Lower lobe of right lung (tissue), 2 donors: ENCODE results near the gene KIAA2012. TPM values are rescaled to one million over a fixed set of nuclear protein-coding genes. Genes with fewer than 3 reads are reported as not detected.

Source experiments
- ATAC-seq, 2 donors: fragments of 200-7000 bp; cut with Tn5 transposase; one replicate each; pipeline ENCODE4 v1.9.1; 2020 to 2022; ENCODE audit warnings: mild to moderate bottlenecking in 2 of 2, moderate library complexity in 2 of 2
- DNase-seq: peaks from one replicate; pipeline ENCODE4 v3.0.0-alpha.2; 2020
- H3K27ac ChIP-seq: fragments of 200-600 bp; one replicate; pipeline ENCODE4 v1.8.0; 2022
- H3K27me3 ChIP-seq: fragments of 200-600 bp; one replicate; pipeline ENCODE4 v1.8.0; 2022; ENCODE audit warnings: low read depth
- H3K36me3 ChIP-seq: fragments of 200-600 bp; one replicate; pipeline ENCODE4 v1.8.0; 2022; ENCODE audit warnings: mild to moderate bottlenecking
- H3K4me1 ChIP-seq: fragments of 200-600 bp; one replicate; pipeline ENCODE4 v1.8.0; 2022
- H3K4me3 ChIP-seq: fragments of 200-600 bp; one replicate; pipeline ENCODE4 v1.8.0; 2022; ENCODE audit warnings: mild to moderate bottlenecking
- H3K9me3 ChIP-seq: fragments of 200-600 bp; one replicate; pipeline ENCODE4 v1.8.0; 2022
- intact Hi-C: fragments of 100-400 bp; cut with DNase I; formaldehyde crosslinking; loops from one replicate; pipeline ENCODE4 v1.11.0; 2022
- total RNA-seq: library from RNA; stranded (reverse); fragmentation: NEBNext Ultra II Directional; extraction: Animal tissue kit (Norgen Biotek cat#: 25700); gene quantifications from one replicate; pipeline ENCODE4 v1.2.1, GENCODE V29; 2021
- TF ChIP-seq, protein P1 (sequence below): fragments of 200-600 bp; IDR thresholded peaks from one replicate; pipeline ENCODE4 v1.8.0; 2022; ENCODE audit warnings: antibody characterized with exemption, mild to moderate bottlenecking
- donor health status: DM: no; HTN: yes; CAD: no; lungs with severe emphysema.

The KIAA2012 gene
- total RNA-seq, 1 donor from 2014 or later = 2.8 TPM

DNA sequence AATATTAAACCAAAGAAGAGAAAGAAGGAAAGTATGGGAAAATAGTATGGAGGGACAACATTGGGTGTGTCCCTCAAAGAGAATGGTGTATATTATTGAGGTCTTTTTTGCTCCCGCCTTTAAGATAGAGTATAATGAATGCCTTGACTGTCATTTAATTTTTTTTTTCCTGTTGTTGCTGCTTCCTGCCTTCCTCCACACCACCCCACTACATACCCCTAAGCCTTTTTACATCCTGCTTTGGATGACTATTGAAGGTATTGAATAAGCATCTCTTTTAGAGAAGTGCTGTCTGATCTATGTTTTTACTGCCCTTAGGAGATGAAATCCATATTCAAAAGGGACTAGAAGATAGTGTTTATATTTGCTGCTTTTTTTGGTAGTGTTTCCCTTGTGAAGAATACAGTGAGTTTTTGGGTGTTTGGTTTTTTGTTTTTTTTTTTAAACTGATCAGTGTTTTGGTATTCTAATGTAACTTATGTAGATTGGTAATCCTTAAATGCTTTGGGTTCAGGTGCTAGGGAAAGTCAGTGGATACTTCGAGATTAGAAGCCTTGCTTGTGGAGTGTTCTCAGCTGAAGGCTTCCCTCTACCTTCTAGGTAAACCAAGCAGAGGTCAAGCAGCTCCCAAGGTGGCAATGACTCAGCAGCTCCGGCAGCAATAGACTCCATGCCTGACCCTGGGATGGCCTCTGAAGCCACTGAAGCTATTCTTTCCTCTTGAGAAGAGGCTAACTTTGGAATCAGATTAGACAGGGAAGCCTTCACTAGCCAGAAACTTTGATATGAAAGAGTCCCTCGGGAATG, 34.4 kb upstream of the KIAA2012 start:
- no peak for DNase-seq

DNA sequence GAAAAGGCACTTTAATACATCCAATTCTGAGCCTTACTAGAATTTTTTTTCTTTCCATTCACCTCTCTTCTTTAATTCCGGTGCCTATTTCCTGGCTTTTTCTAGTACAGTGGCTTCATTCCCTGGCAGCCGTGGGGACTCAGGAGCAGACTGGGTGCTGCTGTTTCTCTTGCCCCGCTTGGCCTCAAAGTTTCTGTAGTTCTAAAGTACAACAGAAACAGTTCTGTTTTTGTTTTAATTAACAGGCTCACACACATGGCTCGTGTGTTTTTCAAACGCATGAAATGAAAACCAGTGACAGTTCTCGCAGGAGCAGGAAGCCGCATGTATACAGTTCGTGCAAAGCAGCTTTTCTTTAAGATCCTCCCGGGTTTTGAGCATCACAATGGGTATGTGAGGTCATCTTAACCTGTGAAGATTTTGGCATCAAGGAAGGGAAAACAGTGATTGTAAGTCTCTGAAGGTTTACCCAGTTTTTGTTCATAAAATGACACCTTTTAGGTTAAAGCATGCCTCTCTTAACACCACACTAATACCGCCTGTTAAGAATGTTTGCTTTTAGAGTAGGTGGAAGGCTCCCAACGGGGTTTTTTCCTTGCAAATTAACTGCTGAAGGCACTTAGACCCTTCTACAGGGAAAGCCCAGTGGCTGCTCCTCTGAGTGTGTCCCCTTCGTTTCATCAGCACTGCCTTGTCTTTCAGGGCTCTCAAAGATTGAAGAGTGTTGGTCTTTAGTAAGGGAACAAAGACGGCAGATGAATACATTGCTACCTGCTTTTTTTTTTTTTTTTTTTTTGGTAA, 33.6 kb upstream of the KIAA2012 start:
- intact Hi-C loops = no loop called here
- TF ChIP-seq, protein P1, sequence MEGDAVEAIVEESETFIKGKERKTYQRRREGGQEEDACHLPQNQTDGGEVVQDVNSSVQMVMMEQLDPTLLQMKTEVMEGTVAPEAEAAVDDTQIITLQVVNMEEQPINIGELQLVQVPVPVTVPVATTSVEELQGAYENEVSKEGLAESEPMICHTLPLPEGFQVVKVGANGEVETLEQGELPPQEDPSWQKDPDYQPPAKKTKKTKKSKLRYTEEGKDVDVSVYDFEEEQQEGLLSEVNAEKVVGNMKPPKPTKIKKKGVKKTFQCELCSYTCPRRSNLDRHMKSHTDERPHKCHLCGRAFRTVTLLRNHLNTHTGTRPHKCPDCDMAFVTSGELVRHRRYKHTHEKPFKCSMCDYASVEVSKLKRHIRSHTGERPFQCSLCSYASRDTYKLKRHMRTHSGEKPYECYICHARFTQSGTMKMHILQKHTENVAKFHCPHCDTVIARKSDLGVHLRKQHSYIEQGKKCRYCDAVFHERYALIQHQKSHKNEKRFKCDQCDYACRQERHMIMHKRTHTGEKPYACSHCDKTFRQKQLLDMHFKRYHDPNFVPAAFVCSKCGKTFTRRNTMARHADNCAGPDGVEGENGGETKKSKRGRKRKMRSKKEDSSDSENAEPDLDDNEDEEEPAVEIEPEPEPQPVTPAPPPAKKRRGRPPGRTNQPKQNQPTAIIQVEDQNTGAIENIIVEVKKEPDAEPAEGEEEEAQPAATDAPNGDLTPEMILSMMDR = no peak
- H3K4me3 ChIP-seq = no peak overlapping the region
- H3K4me1 ChIP-seq = peaks cover 28% of the 10 kb centered on the region
- no peak for ATAC-seq
- peaks cover 25% of the 10 kb centered on the region for H3K27me3 ChIP-seq
- no peak overlapping the region for H3K27ac ChIP-seq
- H3K36me3 ChIP-seq = no peaks in the 10 kb centered on the region
- no peak for DNase-seq
- H3K9me3 ChIP-seq = no peaks in the 10 kb centered on the region

More for the DNA sequence above, 34.4 kb upstream of the KIAA2012 start:
- no peaks in the 10 kb centered on the region for H3K9me3 ChIP-seq
- intact Hi-C loops = no loop called here
- TF ChIP-seq, protein P1 = no peak
- no peak overlapping the region for H3K27ac ChIP-seq
- ATAC-seq = peak in 1 of 2 donors; percentile 53
- H3K4me3 ChIP-seq = no peak overlapping the region
- H3K27me3 ChIP-seq = peaks cover 30% of the 10 kb centered on the region
- peaks cover 29% of the 10 kb centered on the region for H3K4me1 ChIP-seq
- no peaks in the 10 kb centered on the region for H3K36me3 ChIP-seq

- DNase-seq (no peak), ATAC-seq (no peak)
- Histone ChIP-seq H3K36me3 (no peaks in the 10 kb centered on the region), H3K4me3 (no peak overlapping the region), H3K27me3 (peaks cover 17% of the 10 kb centered on the region), H3K9me3 (no peaks in the 10 kb centered on the region), H3K27ac (no peak overlapping the region), H3K4me1 (peaks cover 20% of the 10 kb centered on the region)
- intact Hi-C loops = no loop called here
- TF ChIP-seq, protein P1 = no peak
These were observed 32.8 kb upstream of the KIAA2012 start for GRCh38 chr2:202040079-202040844.

DNA sequence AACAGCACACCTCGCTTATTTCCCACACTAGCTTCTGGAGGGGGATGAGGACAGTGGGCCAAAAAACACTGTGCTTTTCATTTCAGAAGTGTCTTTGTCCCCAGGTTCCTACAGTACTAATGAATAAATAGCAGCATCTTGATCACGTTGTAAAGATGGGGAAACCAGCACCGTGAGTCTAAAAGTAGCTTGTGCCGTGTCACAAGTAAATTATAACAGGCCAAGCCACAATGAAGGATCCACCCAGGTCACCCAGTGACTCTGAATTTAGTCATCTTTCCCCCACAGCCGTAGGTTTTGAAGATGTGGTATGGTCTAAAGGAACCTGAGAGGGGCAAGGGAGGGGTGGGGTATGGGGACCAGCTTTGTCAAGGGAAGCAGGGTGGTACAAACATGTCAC, 30.6 kb upstream of the KIAA2012 start:
- TF ChIP-seq, protein P1 = no peak
- Histone ChIP-seq H3K27ac (no peak overlapping the region), H3K36me3 (no peaks in the 10 kb centered on the region), H3K4me3 (no peak overlapping the region), H3K4me1 (peaks cover 9% of the 10 kb centered on the region), H3K27me3 (no peaks in the 10 kb centered on the region), H3K9me3 (no peaks in the 10 kb centered on the region)
- DNase-seq = no peak
- ATAC-seq = no peak
- intact Hi-C loops = no loop called here

DNA sequence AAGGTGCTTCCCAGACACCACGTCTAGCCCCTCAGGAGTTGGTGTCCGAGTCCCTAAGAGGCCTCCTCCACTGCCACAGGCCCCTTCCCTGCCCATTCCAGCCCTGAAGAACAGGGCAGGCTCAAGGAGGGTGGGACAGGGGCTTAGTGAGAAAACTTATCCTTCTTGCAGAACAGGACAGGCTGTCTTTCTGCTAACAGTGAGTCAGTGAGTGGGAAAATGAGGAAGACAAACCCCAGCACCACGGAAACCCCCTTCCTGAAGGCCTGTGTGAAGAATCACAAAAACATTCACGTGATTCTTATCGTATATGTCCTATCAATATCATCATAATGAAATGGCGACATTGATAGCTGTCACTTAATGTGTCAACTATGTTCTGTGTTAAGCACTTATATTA, 29.6 kb upstream of the KIAA2012 start:
- H3K27me3 ChIP-seq = no peaks in the 10 kb centered on the region
- DNase-seq = no peak
- intact Hi-C loops = no loop called here
- ATAC-seq = no peak
- H3K36me3 ChIP-seq = no peaks in the 10 kb centered on the region
- TF ChIP-seq, protein P1 = no peak
- no peaks in the 10 kb centered on the region for H3K4me1 ChIP-seq
- no peak overlapping the region for H3K27ac ChIP-seq
- no peaks in the 10 kb centered on the region for H3K9me3 ChIP-seq
- no peak overlapping the region for H3K4me3 ChIP-seq
